Activated naive CD8-positive, alpha-beta T cell treated with anti-CD3 and anti-CD28 coated beads, Interleukin-2, amount 10 ng/mL, durations not matched to agents 7 days and 5 days (primary cell): ENCODE measurements around the gene TLK1. TPM values are rescaled to one million over a fixed set of nuclear protein-coding genes. Genes with fewer than 3 reads are reported as not detected.

Experiments used
- ATAC-seq: fragments of 150-1000 bp; cut with Tn5 transposase; one replicate; pipeline ENCODE4 v1.10.0; 2021; ENCODE audit warnings: low read depth, moderate library complexity
- POLR2A ChIA-PET: fragments of 350-600 bp; sonication (Branson Sonifier 250); formaldehyde crosslinking; loops from one replicate; lab custom pipeline; 2021; ENCODE audit warnings: antibody characterized with exemption; lab: Charles Lee
- DNase-seq: peaks from one replicate; pipeline ENCODE4 v3.0.0; 2021
- H3K27ac Mint-ChIP-seq: one replicate; pipeline ENCODE4 v1.8.0; 2022; ENCODE audit warnings: mild to moderate bottlenecking, mixed read lengths
- H3K27me3 Mint-ChIP-seq: one replicate; pipeline ENCODE4 v1.8.0; 2022; ENCODE audit warnings: mild to moderate bottlenecking, moderate library complexity, mixed read lengths
- H3K36me3 Mint-ChIP-seq: one replicate; pipeline ENCODE4 v1.8.0; 2021; ENCODE audit warnings: mild to moderate bottlenecking, mixed read lengths
- H3K4me1 Mint-ChIP-seq: one replicate; pipeline ENCODE4 v1.8.0; 2021; ENCODE audit warnings: mixed read lengths
- H3K4me3 Mint-ChIP-seq: one replicate; pipeline ENCODE4 v1.8.0; 2022; ENCODE audit warnings: mild to moderate bottlenecking, moderate library complexity, mixed read lengths
- H3K9me3 Mint-ChIP-seq: one replicate; pipeline ENCODE4 v1.8.0; 2021; ENCODE audit warnings: mixed read lengths
- total RNA-seq, 2 experiments: library from RNA; stranded (reverse); gene quantifications; one replicate each; pipeline ENCODE4 v1.2.3, GENCODE V29; 2021

The TLK1 gene
- total RNA-seq, 2 experiments from 2014 or later = 89.9 to 91.5 TPM

DNA sequence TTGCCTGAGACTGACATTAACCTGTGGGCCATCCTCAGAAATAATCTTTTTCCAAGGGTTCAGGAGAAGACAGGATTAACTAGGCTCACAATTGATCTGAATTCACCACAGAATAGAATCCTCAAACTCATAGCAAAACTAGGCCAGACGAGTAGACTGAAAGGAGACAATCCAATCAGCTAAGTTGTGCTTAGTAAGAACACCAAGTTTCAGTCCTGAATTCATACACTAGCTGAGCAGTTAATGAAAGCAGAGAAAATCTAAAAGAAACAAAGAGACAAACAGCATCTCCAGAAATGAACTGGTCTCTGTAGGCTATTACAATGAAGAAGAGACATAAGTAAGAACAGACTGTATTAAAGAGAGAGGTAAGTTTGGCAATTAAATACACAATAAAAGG, 142.2 kb downstream of the TLK1 start:
- no peak overlapping the region for H3K4me3 Mint-ChIP-seq
- H3K27ac Mint-ChIP-seq = no peak overlapping the region
- H3K9me3 Mint-ChIP-seq = no peaks in the 10 kb centered on the region
- peaks cover 38% of the 10 kb centered on the region for H3K36me3 Mint-ChIP-seq
- no peak for DNase-seq
- H3K4me1 Mint-ChIP-seq = peaks cover 2% of the 10 kb centered on the region
- no peak for ATAC-seq
- no peaks in the 10 kb centered on the region for H3K27me3 Mint-ChIP-seq
- POLR2A ChIA-PET = no interaction called here

DNA sequence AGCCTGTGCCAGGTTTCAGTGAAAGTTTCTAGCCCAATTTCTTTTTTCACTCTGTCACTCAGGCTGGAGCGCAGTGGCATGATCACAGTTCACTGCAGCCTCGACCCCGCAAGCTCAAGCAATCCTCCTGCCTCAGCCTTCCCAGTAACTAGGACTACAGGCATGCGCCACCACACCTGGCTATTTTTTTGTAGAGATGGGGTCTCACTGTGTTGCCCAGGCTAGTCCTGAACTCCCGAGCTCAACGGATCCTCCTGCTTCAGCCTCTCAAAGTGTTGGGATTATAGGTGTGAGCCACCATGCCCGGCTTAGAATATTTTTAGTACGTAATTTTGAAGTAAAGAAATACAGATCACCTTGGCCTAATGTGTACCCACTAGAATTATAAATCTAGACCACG, 144.6 kb downstream of the TLK1 start:
- POLR2A ChIA-PET = no interaction called here
- no peak for ATAC-seq

GRCh38 chr2:171013851-171014250, 146.8 kb downstream of the TLK1 start:
- POLR2A ChIA-PET = no interaction called here
- Mint-ChIP-seq H3K4me1 (peaks cover 5% of the 10 kb centered on the region), H3K36me3 (peaks cover 34% of the 10 kb centered on the region), H3K27me3 (no peaks in the 10 kb centered on the region), H3K9me3 (no peaks in the 10 kb centered on the region), H3K4me3 (no peak overlapping the region), H3K27ac (no peak overlapping the region)
- ATAC-seq = no peak
- DNase-seq = no peak

More for the DNA sequence above, 144.6 kb downstream of the TLK1 start:
- H3K9me3 Mint-ChIP-seq = no peaks in the 10 kb centered on the region
- H3K36me3 Mint-ChIP-seq = peaks cover 28% of the 10 kb centered on the region
- no peak overlapping the region for H3K4me3 Mint-ChIP-seq
- no peak for DNase-seq
- H3K27me3 Mint-ChIP-seq = no peaks in the 10 kb centered on the region
- no peak overlapping the region for H3K27ac Mint-ChIP-seq
- H3K4me1 Mint-ChIP-seq = peaks cover 4% of the 10 kb centered on the region

GRCh38 chr2:171009386-171009785, 151.3 kb downstream of the TLK1 start:
- POLR2A ChIA-PET = no interaction called here
- Mint-ChIP-seq H3K36me3 (peaks cover 38% of the 10 kb centered on the region), H3K9me3 (no peaks in the 10 kb centered on the region), H3K4me1 (peaks cover 4% of the 10 kb centered on the region), H3K4me3 (no peak overlapping the region), H3K27me3 (no peaks in the 10 kb centered on the region), H3K27ac (no peak overlapping the region)
- DNase-seq (no peak), ATAC-seq (no peak)

DNA sequence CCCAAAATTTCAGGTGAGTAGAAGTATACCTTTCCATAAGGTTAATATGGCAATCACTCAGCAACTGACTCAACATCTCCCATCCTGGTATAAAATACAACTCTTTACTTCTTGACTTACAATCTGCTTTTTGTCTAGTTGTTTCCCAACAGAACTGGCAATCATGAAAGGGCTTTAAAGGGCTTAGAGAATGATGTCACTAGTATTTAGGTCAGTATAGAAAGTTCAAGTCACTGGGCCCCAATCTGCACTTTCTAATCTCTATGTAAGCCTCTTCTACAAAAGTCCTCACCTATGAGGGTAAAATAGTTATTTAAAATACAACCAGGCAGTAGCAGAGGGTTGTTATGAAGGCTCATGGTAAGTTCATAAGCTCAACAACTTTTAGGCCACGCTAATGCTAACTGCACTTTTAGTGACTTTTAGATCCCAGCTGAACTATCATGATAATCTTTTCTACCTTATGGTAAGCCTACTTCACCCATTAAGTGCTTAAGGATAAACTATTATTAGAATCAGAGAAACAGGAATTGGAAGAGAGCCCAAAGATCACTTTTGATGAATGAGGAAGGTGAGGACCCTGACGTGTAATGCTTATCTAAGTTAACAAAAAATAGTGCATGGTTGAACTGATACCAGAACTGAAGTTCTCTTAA, 152.0 kb downstream of the TLK1 start:
- Mint-ChIP-seq H3K27me3 (no peaks in the 10 kb centered on the region), H3K4me1 (peaks cover 4% of the 10 kb centered on the region), H3K4me3 (no peak overlapping the region), H3K36me3 (peaks cover 36% of the 10 kb centered on the region), H3K27ac (no peak overlapping the region), H3K9me3 (no peaks in the 10 kb centered on the region)
- DNase-seq (no peak), ATAC-seq (no peak)
- POLR2A ChIA-PET = no interaction called here

GRCh38 chr2:171004833-171005232, 155.9 kb downstream of the TLK1 start:
- H3K27ac Mint-ChIP-seq = no peak overlapping the region
- H3K27me3 Mint-ChIP-seq = no peaks in the 10 kb centered on the region
- peaks cover 4% of the 10 kb centered on the region for H3K4me1 Mint-ChIP-seq
- POLR2A ChIA-PET = no interaction called here
- ATAC-seq = no peak
- no peaks in the 10 kb centered on the region for H3K9me3 Mint-ChIP-seq
- no peak for DNase-seq
- H3K36me3 Mint-ChIP-seq = peaks cover 39% of the 10 kb centered on the region
- no peak overlapping the region for H3K4me3 Mint-ChIP-seq

DNA sequence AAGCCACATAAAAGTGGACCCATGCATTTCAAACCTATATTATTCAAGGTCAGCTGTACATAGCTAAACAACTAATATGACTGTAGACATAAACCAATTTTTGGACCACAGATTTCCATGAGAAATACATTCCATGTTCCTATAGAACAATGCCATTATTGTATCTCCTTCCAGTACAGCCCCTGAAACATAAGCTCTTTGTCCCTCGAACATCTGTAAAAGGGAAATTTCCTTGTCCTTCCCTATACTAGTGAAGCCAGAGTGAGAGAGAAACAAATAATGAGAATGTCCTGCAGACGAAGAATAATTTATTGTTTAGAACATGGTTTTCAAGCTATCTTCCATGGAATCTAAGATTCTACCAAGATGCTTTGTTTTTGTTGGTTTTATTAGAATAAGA, 156.3 kb downstream of the TLK1 start:
- no peaks in the 10 kb centered on the region for H3K27me3 Mint-ChIP-seq
- H3K9me3 Mint-ChIP-seq = no peaks in the 10 kb centered on the region
- ATAC-seq (no peak), DNase-seq (no peak)
- peaks cover 39% of the 10 kb centered on the region for H3K36me3 Mint-ChIP-seq
- no peak overlapping the region for H3K4me3 Mint-ChIP-seq
- POLR2A ChIA-PET = no interaction called here
- H3K4me1 Mint-ChIP-seq = peaks cover 4% of the 10 kb centered on the region
- no peak overlapping the region for H3K27ac Mint-ChIP-seq

GRCh38 chr2:170999654-171000053, 161.0 kb downstream of the TLK1 start:
- H3K4me1 Mint-ChIP-seq = peaks cover 2% of the 10 kb centered on the region
- POLR2A ChIA-PET = no interaction called here
- ATAC-seq = no peak
- no peak overlapping the region for H3K27ac Mint-ChIP-seq
- no peaks in the 10 kb centered on the region for H3K27me3 Mint-ChIP-seq
- no peaks in the 10 kb centered on the region for H3K9me3 Mint-ChIP-seq
- H3K4me3 Mint-ChIP-seq = no peak overlapping the region
- DNase-seq = no peak
- peaks cover 34% of the 10 kb centered on the region for H3K36me3 Mint-ChIP-seq

DNA sequence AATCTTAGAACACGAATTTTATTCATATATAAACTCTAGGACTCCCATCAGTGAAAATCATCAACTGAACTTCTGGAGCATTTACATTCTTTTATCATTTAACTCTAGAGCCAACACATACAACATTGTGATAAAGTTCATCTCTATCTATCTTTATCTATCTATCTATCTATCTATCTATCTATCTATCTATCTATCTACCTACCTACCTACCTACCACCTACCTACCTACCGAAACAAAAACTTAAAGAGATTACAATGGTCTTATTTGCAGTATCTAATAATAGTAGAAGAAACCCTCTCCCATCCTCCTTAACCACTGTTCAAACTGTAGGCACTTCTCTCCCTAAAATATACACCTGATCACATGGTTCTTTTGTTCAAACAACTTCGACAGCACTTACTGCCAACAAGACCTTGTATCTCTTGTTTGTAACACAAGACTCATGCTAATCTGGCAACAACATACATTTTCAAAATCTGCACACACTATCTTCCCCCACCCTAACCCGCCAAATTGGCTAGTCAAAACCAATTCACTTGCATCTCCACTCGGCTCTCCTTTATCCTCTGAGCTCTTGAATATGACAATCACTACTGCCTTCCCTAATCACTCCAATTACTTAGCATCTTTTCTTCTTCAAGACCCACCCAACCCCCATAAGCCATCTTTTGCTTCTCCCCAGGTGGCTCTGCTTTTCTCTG, 162.6 kb downstream of the TLK1 start:
- DNase-seq (no peak), ATAC-seq (no peak)
- Mint-ChIP-seq H3K27me3 (no peaks in the 10 kb centered on the region), H3K4me3 (no peak overlapping the region), H3K9me3 (no peaks in the 10 kb centered on the region), H3K4me1 (peaks cover 2% of the 10 kb centered on the region), H3K27ac (no peak overlapping the region), H3K36me3 (peaks cover 37% of the 10 kb centered on the region)
- POLR2A ChIA-PET = no interaction called here

DNA sequence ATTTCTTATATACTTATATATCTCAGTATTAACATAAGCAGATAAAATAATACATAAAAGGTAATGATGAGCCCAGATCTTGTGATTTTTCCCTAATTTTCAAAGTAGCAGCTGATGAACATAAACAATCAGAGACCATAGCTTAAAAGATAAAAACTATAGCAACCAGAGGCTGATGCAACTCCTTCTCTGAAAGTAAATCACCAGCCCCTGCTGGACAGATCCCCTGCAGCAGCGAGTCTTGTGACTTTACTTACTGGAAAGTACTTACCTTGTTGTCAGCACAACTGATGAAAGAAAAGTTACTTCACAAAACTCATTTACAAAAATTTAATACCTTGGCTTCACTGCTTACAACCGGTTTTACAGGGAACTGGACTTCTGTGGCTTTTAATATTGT, 164.4 kb downstream of the TLK1 start:
- DNase-seq (no peak), ATAC-seq (no peak)
- no peaks in the 10 kb centered on the region for H3K9me3 Mint-ChIP-seq
- no peak overlapping the region for H3K4me3 Mint-ChIP-seq
- peaks cover 2% of the 10 kb centered on the region for H3K4me1 Mint-ChIP-seq
- no peaks in the 10 kb centered on the region for H3K27me3 Mint-ChIP-seq
- H3K36me3 Mint-ChIP-seq = peaks cover 43% of the 10 kb centered on the region
- H3K27ac Mint-ChIP-seq = no peak overlapping the region
- POLR2A ChIA-PET = no interaction called here

GRCh38 chr2:170991398-170992182, 169.1 kb downstream of the TLK1 start:
- POLR2A ChIA-PET = no interaction called here
- H3K27me3 Mint-ChIP-seq = no peaks in the 10 kb centered on the region
- peaks cover 33% of the 10 kb centered on the region for H3K36me3 Mint-ChIP-seq
- H3K4me3 Mint-ChIP-seq = no peak overlapping the region
- DNase-seq (no peak), ATAC-seq (no peak)
- no peaks in the 10 kb centered on the region for H3K9me3 Mint-ChIP-seq
- no peaks in the 10 kb centered on the region for H3K4me1 Mint-ChIP-seq
- no peak overlapping the region for H3K27ac Mint-ChIP-seq

DNA sequence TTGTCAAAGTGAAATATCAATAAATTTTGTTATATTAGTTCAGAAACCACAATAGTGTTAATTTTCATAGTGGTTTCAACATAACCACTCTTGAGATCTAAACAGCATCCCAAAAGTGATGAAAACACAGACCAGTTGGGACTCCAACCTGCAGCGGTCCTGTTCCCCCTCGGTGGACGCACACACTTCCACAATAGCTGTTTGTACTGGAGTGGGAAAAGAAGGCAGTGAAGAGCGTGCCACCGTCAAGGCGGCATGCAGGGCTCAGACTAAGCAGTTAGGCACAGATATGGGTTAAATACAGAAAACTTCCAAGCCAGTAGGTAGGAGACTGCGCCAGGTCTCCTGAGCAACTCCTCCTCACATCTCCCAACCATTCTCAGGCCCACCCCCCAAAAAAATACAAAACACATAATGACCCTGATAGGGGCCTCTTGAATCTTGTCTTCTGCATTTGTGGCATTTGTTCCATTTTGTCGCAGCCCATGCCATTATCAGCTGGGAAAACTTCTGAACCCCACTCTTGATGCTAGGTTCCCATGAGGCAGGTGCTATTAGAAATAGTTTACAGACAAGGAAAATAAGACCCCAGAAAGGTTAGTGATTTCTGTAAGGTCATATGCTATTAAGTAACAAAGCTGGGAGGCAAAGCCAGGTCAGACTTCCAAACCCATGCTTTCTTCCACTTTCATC, 174.0 kb downstream of the TLK1 start:
- no peaks in the 10 kb centered on the region for H3K27me3 Mint-ChIP-seq
- H3K4me1 Mint-ChIP-seq = no peaks in the 10 kb centered on the region
- DNase-seq (no peak), ATAC-seq (no peak)
- POLR2A ChIA-PET = interaction anchor here (1.0 kb wide), 1 partner anchor 15 kb away, joined by 4 read pairs; no protein-coding TSS in a partner anchor
- no peaks in the 10 kb centered on the region for H3K9me3 Mint-ChIP-seq
- H3K27ac Mint-ChIP-seq = no peak overlapping the region
- H3K36me3 Mint-ChIP-seq = peaks cover 14% of the 10 kb centered on the region
- no peak overlapping the region for H3K4me3 Mint-ChIP-seq

GRCh38 chr2:170985407-170985806, 175.3 kb downstream of the TLK1 start:
- Mint-ChIP-seq H3K4me1 (no peaks in the 10 kb centered on the region), H3K36me3 (peaks cover 7% of the 10 kb centered on the region), H3K9me3 (no peaks in the 10 kb centered on the region), H3K27ac (no peak overlapping the region), H3K4me3 (no peak overlapping the region), H3K27me3 (no peaks in the 10 kb centered on the region)
- POLR2A ChIA-PET = no interaction called here
- no peak for DNase-seq
- no peak for ATAC-seq
